ENCODE measurements around the gene RMRP. TPM values are rescaled to one million over a fixed set of nuclear protein-coding genes. Genes with fewer than 3 reads are reported as not detected.

The RMRP gene
- total and polyA plus RNA-seq, 11 donors, result 118 to 18,741 (median 5,656) TPM

DNA sequence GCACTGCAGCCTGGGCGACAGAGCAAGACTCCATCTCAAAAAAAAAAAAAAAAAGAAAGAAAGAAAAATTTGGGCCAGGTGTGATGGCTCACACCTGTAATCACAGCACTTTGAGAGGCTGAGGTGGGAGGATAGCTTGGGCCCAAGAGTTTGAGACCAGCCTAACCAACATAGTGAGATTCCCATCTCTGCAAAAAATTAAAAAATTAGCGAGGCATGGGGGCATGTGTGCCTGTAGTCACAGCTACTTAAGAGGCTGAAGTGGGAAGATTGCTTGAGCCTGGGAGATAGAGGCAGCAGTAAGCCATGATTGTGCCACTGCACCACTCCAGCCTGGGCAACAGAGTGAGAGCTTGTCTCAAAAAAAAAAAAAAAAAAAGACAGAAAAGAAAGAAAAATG, 4.2 kb downstream of the RMRP start:
- Histone ChIP-seq H3K27me3 (no peaks in the 10 kb centered on the region), H3K27ac (no peak overlapping the region), H3K9me3 (no peaks in the 10 kb centered on the region), H3K36me3 (no peaks in the 10 kb centered on the region), H3K4me1 (peaks cover 0 to 42% (median 3%) of the 10 kb centered on the region in 12 donors), H3K4me3 (no peak overlapping the region)
- DNase-seq (no peak), ATAC-seq (no peak)
- 88 to 94% (median 93%) methylated on average over 2 of the region's 2 CpGs for WGBS, 4 donors
- TF ChIP-seq POLR2A (IDR thresholded peaks at IDR 0.05), result no peak
- TF ChIP-seq, protein P1, sequence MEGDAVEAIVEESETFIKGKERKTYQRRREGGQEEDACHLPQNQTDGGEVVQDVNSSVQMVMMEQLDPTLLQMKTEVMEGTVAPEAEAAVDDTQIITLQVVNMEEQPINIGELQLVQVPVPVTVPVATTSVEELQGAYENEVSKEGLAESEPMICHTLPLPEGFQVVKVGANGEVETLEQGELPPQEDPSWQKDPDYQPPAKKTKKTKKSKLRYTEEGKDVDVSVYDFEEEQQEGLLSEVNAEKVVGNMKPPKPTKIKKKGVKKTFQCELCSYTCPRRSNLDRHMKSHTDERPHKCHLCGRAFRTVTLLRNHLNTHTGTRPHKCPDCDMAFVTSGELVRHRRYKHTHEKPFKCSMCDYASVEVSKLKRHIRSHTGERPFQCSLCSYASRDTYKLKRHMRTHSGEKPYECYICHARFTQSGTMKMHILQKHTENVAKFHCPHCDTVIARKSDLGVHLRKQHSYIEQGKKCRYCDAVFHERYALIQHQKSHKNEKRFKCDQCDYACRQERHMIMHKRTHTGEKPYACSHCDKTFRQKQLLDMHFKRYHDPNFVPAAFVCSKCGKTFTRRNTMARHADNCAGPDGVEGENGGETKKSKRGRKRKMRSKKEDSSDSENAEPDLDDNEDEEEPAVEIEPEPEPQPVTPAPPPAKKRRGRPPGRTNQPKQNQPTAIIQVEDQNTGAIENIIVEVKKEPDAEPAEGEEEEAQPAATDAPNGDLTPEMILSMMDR (IDR thresholded peaks at IDR 0.05), result no peak
- intact Hi-C loops (cut with DNase I), result loop anchor here in 5 of 10 donors (10.0 kb wide), 4 partner anchors 49 to 231 kb away; partner anchors contain the start of genes TESK1 (in 2 of the 5), FAM221B (in 1 of the 5), HINT2 (in 1 of the 5) and SPAG8 (in 1 of the 5)

DNA sequence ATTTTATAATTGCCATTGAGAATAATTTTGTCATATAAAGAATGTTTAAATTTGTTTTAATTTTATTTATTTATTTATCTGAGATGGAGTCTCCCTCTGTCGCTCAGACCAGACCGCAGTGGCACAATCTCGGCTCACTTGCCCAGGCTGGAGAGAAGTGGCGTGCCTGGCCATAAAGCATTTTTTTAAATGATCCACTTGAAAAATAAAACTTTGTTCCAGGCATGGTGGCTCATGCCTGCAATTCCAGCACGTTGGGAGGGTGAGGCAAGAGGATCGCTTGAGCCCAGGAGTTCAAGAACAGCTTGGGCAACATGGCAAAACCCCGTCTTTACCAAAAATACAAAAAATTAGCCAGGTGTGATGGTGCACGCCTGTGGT, 5.0 kb downstream of the RMRP start:
- no peaks in the 10 kb centered on the region for H3K9me3 ChIP-seq
- DNase-seq (no peak), ATAC-seq (no peak)
- H3K27ac ChIP-seq, result peak overlapping the region in 1 of 12 donors; percentile 73
- TF ChIP-seq, protein P1 (IDR thresholded peaks at IDR 0.05), result no peak
- no peak for TF ChIP-seq POLR2A (IDR thresholded peaks at IDR 0.05)
- peaks cover 0 to 50% (median 3%) of the 10 kb centered on the region in 12 donors for H3K4me1 ChIP-seq
- H3K27me3 ChIP-seq, result no peaks in the 10 kb centered on the region
- no peaks in the 10 kb centered on the region for H3K36me3 ChIP-seq
- H3K4me3 ChIP-seq, result no peak overlapping the region
- intact Hi-C loops (cut with DNase I), result loop anchor here in 5 of 10 donors (10.0 kb wide), 4 partner anchors 48 to 232 kb away; partner anchors contain the start of genes TESK1 (in 2 of the 5), FAM221B (in 1 of the 5), HINT2 (in 1 of the 5) and SPAG8 (in 1 of the 5)
- WGBS, 4 donors, result 91 to 93% (median 93%) methylated on average over 8 of the region's 8 CpGs

DNA sequence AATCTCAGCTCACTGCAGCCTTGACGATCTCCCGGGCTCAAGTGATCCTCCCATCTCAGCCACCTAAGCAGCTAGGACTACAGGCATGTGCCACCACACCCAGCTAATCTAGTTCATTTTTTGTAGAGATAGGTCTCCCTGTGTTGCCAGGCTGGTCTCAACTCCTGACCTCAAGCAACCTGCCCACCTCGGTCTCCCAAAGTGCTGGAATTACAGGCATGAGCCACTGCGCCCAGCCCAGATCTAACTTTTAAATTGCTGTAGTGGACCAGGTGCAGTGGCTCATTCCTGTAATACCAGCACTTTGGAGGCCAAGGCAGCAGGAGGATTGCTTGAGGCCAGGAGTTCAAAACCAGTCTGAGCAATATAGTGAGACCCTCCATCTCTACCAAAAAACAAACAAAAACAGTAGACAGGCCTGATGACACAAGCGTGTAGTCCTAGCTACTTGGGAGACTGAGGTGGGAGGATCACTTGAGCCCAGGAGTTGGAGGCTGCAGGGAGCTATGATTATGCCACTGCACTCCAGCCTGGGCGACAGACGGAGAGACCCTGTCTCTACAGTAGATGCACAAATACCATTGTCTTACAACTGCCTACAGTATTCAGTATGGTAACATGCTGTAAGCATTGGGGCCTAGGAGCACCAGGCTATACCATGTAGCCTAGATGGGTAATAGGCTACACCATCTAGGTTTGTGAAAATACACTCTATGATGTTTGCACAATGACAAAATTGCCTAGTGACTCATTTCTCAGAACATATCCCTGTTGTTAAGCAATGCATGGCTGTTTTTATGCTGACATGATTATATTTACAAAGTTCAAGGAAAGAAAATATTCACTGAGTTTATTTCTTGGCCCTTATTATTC, 5.6 kb downstream of the RMRP start:
- 77 to 86% (median 84%) methylated on average over 7 of the region's 7 CpGs for WGBS, 4 donors
- no peak for ATAC-seq
- H3K9me3 ChIP-seq, result no peaks in the 10 kb centered on the region
- no peak for DNase-seq
- TF ChIP-seq POLR2A (IDR thresholded peaks at IDR 0.05), result no peak
- TF ChIP-seq, protein P1 (IDR thresholded peaks at IDR 0.05), result no peak
- H3K27me3 ChIP-seq, result no peaks in the 10 kb centered on the region
- peaks cover 0 to 50% (median 6%) of the 10 kb centered on the region in 12 donors for H3K4me1 ChIP-seq
- intact Hi-C loops (cut with DNase I), result loop anchor here in 5 of 10 donors (10.0 kb wide), 4 partner anchors 47 to 233 kb away; partner anchors contain the start of genes TESK1 (in 2 of the 5), FAM221B (in 1 of the 5), HINT2 (in 1 of the 5) and SPAG8 (in 1 of the 5)
- H3K4me3 ChIP-seq, result no peak overlapping the region
- no peaks in the 10 kb centered on the region for H3K36me3 ChIP-seq
- H3K27ac ChIP-seq, result peak overlapping the region in 1 of 12 donors; percentile 73

Measured in heart left ventricle (tissue), 16 donors.